Left forelimb (tissue), 1 donor: ENCODE measurements around the gene NEU2.
A peak's percentile ranks its signal among the peaks of the same experiment; 100 is the strongest.

ENCODE experiments used
- DNase-seq: peaks from one replicate; pipeline ENCODE4 v3.0.0-alpha.2; 2018; ENCODE audit warnings: low spot score

Gene NEU2

GRCh38 chr2:233079473-233079877, 47.0 kb downstream of the NEU2 start:
- peak; percentile 42 for DNase-seq

DNA sequence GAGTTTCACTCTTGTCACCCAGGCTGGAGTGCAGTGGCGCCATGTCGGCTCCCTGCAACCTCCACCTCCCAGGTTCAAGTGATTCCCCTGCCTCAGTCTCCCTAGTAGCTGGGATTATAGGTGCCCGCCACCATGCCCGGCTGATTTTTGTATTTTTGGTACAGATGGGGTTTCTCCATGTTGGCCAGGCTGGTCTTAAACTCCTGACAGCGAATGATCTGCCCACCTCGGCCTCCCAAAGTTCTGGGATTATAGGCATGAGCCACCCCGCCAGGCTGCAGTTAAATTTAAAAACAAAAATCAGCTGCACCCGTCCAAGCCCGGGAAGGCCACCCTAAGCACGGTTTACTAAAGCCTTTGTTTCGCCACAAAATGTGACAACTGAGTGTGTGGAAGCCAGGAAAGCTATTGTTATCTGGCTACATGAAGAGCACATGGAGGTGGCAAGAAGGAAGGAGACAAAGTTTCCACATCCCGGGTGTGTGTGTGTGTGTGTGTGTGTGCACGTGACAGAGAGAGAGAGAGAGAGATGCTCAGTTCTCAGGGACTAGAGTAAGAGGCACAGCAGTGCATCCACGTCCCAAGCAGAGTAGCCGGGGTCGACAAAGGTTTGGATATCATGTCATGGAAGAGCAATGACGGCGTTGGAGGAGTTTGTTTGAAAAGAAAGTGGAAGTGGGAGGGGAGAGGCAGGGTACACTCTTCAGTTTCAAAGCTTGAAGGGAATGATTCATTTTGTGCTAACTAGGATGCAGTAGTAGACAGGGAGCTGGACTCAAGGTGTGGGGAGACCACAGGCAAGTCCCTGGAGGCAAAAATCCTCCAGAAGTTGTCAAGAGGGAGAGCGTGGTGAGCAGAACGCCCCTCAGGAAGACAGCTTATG, 47.7 kb downstream of the NEU2 start:
- DNase-seq: peak; percentile 28

GRCh38 chr2:233080836-233081229, 48.4 kb downstream of the NEU2 start:
- peak; percentile 38 for DNase-seq

DNA sequence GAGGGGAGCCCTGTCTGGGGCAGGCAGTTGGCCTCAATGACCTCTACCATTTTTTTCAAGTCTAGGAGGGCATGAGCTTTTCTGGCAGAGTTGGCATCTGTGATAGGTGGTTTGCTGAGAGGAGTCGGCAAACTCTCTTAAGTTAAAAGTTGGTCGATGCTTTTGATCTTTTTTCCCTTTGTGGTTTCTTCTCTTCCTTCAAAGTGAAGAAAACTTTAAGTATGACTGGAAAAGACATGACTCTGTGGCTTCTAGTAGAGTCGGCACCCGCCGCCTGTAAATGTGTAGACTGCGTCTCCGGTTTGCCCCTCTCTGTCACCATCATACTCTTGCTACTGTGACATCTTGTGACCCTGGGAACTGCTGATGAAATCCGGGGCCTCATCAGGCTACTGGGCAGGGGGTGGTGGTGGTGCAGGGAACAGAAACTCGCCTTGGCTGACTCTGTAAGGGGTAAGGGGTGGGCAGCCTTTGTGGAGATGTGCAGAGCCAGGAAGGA, 48.8 kb downstream of the NEU2 start:
- DNase-seq: peak; percentile 52

- DNase-seq: peak; percentile 14
These were observed 49.3 kb downstream of the NEU2 start for GRCh38 chr2:233081731-233082221.

- peak; percentile 40 for DNase-seq
These were observed 49.9 kb downstream of the NEU2 start for GRCh38 chr2:233082222-233082930.

GRCh38 chr2:233082931-233083755, 50.7 kb downstream of the NEU2 start:
- peak; percentile 62 for DNase-seq

DNA sequence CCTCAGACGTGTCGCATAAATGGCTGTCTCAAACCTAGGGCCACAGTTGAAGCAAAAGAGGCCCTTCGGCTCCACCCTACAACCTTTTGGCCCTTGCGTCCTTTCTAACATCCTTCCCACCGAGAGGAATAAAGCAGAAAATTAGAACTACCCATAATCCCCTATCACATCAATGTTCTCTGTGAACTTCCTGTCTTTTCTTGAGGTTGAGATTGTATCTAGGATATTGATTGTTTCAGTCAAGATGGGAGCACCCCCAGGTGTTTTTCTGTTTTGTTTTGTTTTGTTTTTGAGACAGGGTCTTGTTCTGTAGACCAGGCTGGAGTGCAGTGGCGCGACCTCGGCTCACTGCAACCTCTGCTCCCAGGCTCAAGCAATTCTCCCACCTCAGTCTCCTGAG, 51.3 kb downstream of the NEU2 start:
- no peak for DNase-seq

GRCh38 chr2:233084488-233084887, 52.0 kb downstream of the NEU2 start:
- peak; percentile 61 for DNase-seq
